Peyer's patch (tissue), 4 donors: Measurements from ENCODE around the gene PLG. TPM values are rescaled to one million over a fixed set of nuclear protein-coding genes. Genes with fewer than 3 reads are reported as not detected.
A peak's percentile ranks its signal among the peaks of the same experiment; 100 is the strongest.
"Not testable (repeated sequence)": the region's sequence is repeated elsewhere in the genome, so short reads cannot be mapped to it uniquely, and the experiment has no call there.

Experiments
- DNase-seq, 3 donors: peaks; one replicate each; pipeline ENCODE4 v3.0.0-alpha.2; 2017 to 2019
- H3K27ac ChIP-seq, 4 donors: fragments of 200-600 bp; sonication (generic); one replicate each; pipeline ENCODE4 v1.5.1; 2016 to 2019
- H3K27me3 ChIP-seq, 2 donors: fragments of 200-600 bp; sonication (generic); one replicate each; pipeline ENCODE4 v1.5.1; 2019
- H3K36me3 ChIP-seq, 3 donors: fragments of 200-600 bp; sonication (generic); one replicate each; pipeline ENCODE4 v1.5.1; 2016 to 2019
- H3K4me1 ChIP-seq, 4 donors: fragments of 200-600 bp; sonication (generic); one replicate each; pipeline ENCODE4 v1.5.1; 2016 to 2019
- H3K4me3 ChIP-seq, 4 donors: fragments of 200-600 bp; sonication (generic); 1 replicate in 3 of 4; 2 replicates in 1 of 4; pipeline ENCODE4 v1.5.1; 2016 to 2019; ENCODE audit warnings: mild to moderate bottlenecking in 1 of 4
- H3K9me3 ChIP-seq, 4 donors: fragments of 200-600 bp; sonication (generic); one replicate each; pipeline ENCODE4 v1.5.1; 2016 to 2019; ENCODE audit warnings: mild to moderate bottlenecking in 1 of 4
- CTCF ChIP-seq, 6 experiments: fragments of 450-650 bp in 4 of 6; fragments of 200-600 bp in 2 of 6; sonication (generic) in 1 of 6; IDR thresholded peaks; one replicate each; pipeline ENCODE4 v1.5.1; 2017 to 2019; ENCODE audit warnings: antibody characterized with exemption in 6 of 6, mild to moderate bottlenecking in 3 of 6, moderate library complexity in 1 of 6
- POLR2A ChIP-seq, 2 donors: fragments of 450-650 bp; IDR thresholded peaks; one replicate each; pipeline ENCODE4 v1.5.1; 2017; ENCODE audit warnings: antibody characterized with exemption in 2 of 2, mild to moderate bottlenecking in 2 of 2, moderate library complexity in 2 of 2
- total RNA-seq, 4 donors: library from RNA; depleted of rRNA; stranded (reverse); fragments of >200 nt; gene quantifications; one replicate each; pipeline ENCODE4 v1.1.0, GENCODE V29; 2016

The PLG gene
- total RNA-seq: not detected

- not testable (repeated sequence) for H3K4me1 ChIP-seq, H3K27me3 ChIP-seq, H3K9me3 ChIP-seq, H3K36me3 ChIP-seq, DNase-seq, H3K27ac ChIP-seq
- H3K4me3 ChIP-seq: peak within 1 kb of the TSS in 1 of 4 donors; percentile 16
Measured at GRCh38 chr6:160701918-160702680, at the start of gene PLG. TSS of gene PLG (plus strand) at chr6:160702244. CDS start at chr6:160702305, 61 bp downstream.

GRCh38 chr6:160659562-160659961 lies 42.5 kb upstream of the PLG start:
- H3K36me3 ChIP-seq: no peaks in the 10 kb centered on the region
- TF ChIP-seq CTCF (IDR thresholded peaks at IDR 0.05) (no peak), POLR2A (IDR thresholded peaks at IDR 0.05) (no peak)
- H3K4me1 ChIP-seq: no peaks in the 10 kb centered on the region
- no peak for DNase-seq
- no peaks in the 10 kb centered on the region for H3K27me3 ChIP-seq
- H3K27ac ChIP-seq: no peak overlapping the region
- H3K4me3 ChIP-seq: no peak overlapping the region
- peaks cover 0 to 3% (median 0%) of the 10 kb centered on the region in 4 donors for H3K9me3 ChIP-seq

GRCh38 chr6:160661216-160661615 lies 40.8 kb upstream of the PLG start:
- H3K9me3 ChIP-seq: peaks cover 0 to 2% (median 0%) of the 10 kb centered on the region in 4 donors

GRCh38 chr6:160662429-160662828 lies 39.6 kb upstream of the PLG start:
- Histone ChIP-seq H3K9me3 (no peaks in the 10 kb centered on the region), H3K36me3 (no peaks in the 10 kb centered on the region), H3K27ac (no peak overlapping the region), H3K4me1 (no peaks in the 10 kb centered on the region), H3K4me3 (no peak overlapping the region), H3K27me3 (no peaks in the 10 kb centered on the region)
- TF ChIP-seq POLR2A (IDR thresholded peaks at IDR 0.05): no peak
- DNase-seq: no peak

More at GRCh38 chr6:160661216-160661615, 40.8 kb upstream of the PLG start:
- TF ChIP-seq CTCF (IDR thresholded peaks at IDR 0.05) (no peak), POLR2A (IDR thresholded peaks at IDR 0.05) (no peak)
- Histone ChIP-seq H3K27ac (no peak overlapping the region), H3K4me3 (no peak overlapping the region), H3K4me1 (no peaks in the 10 kb centered on the region), H3K27me3 (no peaks in the 10 kb centered on the region), H3K36me3 (no peaks in the 10 kb centered on the region)
- no peak for DNase-seq

GRCh38 chr6:160662842-160663241 lies 39.2 kb upstream of the PLG start:
- Histone ChIP-seq H3K27me3 (no peaks in the 10 kb centered on the region), H3K9me3 (no peaks in the 10 kb centered on the region), H3K27ac (no peak overlapping the region), H3K36me3 (no peaks in the 10 kb centered on the region), H3K4me1 (no peaks in the 10 kb centered on the region), H3K4me3 (no peak overlapping the region)
- TF ChIP-seq CTCF (IDR thresholded peaks at IDR 0.05) (no peak), POLR2A (IDR thresholded peaks at IDR 0.05) (no peak)
- DNase-seq: no peak

GRCh38 chr6:160664198-160664597 lies 37.8 kb upstream of the PLG start, which contains the start of gene LPA:
TSS of gene LPA (minus strand) at chr6:160664275. CDS start at chr6:160664214, 61 bp downstream.
- not testable (repeated sequence) for H3K4me3 ChIP-seq, H3K27ac ChIP-seq, DNase-seq, H3K4me1 ChIP-seq, H3K36me3 ChIP-seq, H3K27me3 ChIP-seq, H3K9me3 ChIP-seq

GRCh38 chr6:160667639-160668481 lies 34.2 kb upstream of the PLG start:
- Histone ChIP-seq H3K9me3 (no peaks in the 10 kb centered on the region), H3K27me3 (no peaks in the 10 kb centered on the region), H3K27ac (no peak overlapping the region), H3K4me3 (no peak overlapping the region), H3K36me3 (no peaks in the 10 kb centered on the region), H3K4me1 (no peaks in the 10 kb centered on the region)
- TF ChIP-seq CTCF (IDR thresholded peaks at IDR 0.05): peak in 4 of 6 experiments; percentile 22 to 32 (median 26)
- no peak for TF ChIP-seq POLR2A (IDR thresholded peaks at IDR 0.05)
- DNase-seq: no peak
